A549 treated with Mapracorat at 1 μM for 4 hours (cell line): ENCODE results near the gene CDK15. TPM values are rescaled to one million over a fixed set of nuclear protein-coding genes. Genes with fewer than 3 reads are reported as not detected.

ENCODE experiments used
- total RNA-seq: library from RNA; stranded (reverse); fragments of 200-300 nt; extraction: Qiagen RNA extraction; gene quantifications from 5 replicates; pipeline ENCODE4 v1.2.3, GENCODE V29; 2022

The CDK15 gene
- not detected in 5 replicates for total RNA-seq

GRCh38 chr2:201806442-201807170 lies at the start of gene CDK15:
Gene CDK15 (plus strand): TSS chr2:201806537. CDS start chr2:201806665, 128 bp downstream.

GRCh38 chr2:201780674-201781493 lies 25.5 kb upstream of the CDK15 start, which contains the start of gene ALS2:
Gene ALS2 (minus strand): TSS chr2:201780933. CDS start chr2:201768885, 12,048 bp downstream.

Other genes with a start within 250 kb of the CDK15 start
- gene TMEM237, start 163.0 kb upstream of the CDK15 start, total RNA-seq: 16.7 to 21.6 TPM (median 20.3 TPM) in 5 replicates
- 0.09 to 0.10 TPM in 2 of 5 replicates, not detected in the others for gene MPP4, start 107.9 kb upstream of the CDK15 start, total RNA-seq
- 9.9 to 12.9 TPM (median 10.0 TPM) in 5 replicates for gene ALS2, start 25.6 kb upstream of the CDK15 start, total RNA-seq
- gene FZD7, start 227.3 kb downstream of the CDK15 start, total RNA-seq: 5.2 to 7.3 TPM (median 6.4 TPM) in 5 replicates